ENCODE results near the gene STYK1. TPM values are rescaled to one million over a fixed set of nuclear protein-coding genes. Genes with fewer than 3 reads are reported as not detected.
"Not testable (repeated sequence)": the region's sequence is repeated elsewhere in the genome, so short reads cannot be mapped to it uniquely, and the experiment has no call there.

STYK1 gene
- total RNA-seq, 1 donor from 2014 or later, result 6.7 TPM

GRCh38 chr12:10620078-10620779 lies 53.6 kb downstream of the STYK1 start:
- DNase-seq, result no peak

DNA sequence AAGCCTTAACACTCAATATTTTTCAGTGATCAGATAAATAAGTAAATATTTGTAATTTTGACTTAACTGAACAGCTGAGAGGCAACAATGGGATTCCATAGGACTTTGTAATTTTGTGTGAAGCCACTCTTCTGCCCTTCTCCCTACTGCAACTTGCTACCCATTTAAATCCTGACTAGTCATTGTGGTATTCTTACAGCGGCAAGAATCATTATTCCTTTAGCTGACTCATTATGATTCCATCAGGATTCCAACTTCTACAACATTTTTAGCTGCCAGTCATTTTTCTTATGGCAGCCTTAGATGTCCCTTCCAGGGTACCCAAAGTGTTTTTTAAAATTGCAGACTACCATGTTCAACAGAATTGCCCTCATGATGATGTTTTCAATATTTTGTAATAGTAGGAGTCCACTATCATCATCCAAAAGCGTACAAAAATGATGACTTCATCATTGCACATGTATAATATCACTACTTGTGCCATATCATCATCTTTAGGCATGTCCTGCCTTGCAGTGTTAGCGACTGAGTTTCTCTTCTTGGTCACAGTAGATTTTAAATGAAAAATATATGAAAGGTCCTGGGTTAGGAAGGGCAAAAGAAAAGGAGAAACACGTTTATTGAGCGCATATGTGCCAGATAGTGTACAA lies 55.4 kb downstream of the STYK1 start:
- no peak for DNase-seq

- no peak for DNase-seq
Measured at GRCh38 chr12:10617863-10618262, 56.0 kb downstream of the STYK1 start.

GRCh38 chr12:10615532-10615931 lies 58.3 kb downstream of the STYK1 start:
- no peak for DNase-seq

GRCh38 chr12:10614056-10614370 lies 59.8 kb downstream of the STYK1 start:
- no peak for DNase-seq

DNA sequence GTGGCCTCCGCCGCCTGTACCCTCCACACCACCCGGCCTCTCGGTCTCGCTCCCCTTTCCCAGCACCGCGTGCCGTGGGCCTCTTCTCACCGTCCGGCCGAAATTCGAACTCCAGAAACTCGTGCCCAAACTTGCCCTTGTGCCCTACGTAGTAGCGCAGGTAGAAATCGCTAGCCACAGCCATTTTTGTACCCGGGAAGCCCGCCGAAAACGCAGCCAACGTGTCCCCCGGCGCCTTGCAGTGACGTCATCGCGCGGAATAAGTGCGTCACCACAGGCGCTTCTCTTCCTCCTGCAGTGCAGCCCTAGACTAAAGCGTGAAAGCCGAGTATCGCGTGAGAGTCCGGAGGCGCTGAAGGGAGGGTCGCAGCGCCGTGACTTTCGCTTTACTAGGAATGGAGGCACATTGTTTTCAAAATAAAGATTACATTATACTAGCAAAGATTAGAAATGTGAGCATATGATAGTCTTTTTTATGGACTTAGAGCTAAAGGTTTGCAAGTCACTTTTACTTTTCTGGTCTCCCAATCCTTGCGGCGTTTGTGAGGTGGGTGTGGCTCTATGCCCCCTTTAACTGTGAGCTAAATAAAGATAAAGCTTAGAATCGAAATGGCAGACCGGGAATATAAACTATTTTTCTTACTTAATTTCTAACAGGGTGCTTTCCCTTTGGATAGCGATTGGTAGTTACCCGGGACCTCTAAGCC lies 60.4 kb downstream of the STYK1 start, which contains the start of gene MAGOHB:
TSS of gene MAGOHB (minus strand) at position 261 of the 707 bp plus-strand sequence. CDS start at position 184, 77 bp downstream.
- peak; percentile 80 for DNase-seq

- no peak for DNase-seq
Measured at GRCh38 chr12:10612984-10613348, 60.9 kb downstream of the STYK1 start.

- DNase-seq, result no peak
Measured at GRCh38 chr12:10612110-10612509, 61.7 kb downstream of the STYK1 start.

DNA sequence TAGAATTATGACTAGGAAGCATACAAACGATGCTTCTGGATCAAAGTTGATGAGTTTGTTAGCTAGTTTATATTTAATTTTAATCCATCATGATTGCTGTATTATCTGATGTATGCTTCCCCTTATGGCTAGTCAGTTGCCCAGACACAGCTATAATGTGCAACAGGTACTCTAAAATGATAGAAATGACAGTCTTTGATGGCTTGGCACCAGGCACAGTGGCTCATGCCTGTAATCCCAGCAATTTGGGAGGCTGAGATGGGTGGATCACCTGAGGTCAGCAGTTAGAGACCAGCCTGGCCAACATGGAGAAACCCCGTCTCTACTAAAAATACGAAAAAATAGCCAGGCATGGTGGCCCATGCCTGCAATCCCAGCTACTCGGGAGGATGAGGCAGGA lies 62.6 kb downstream of the STYK1 start:
- not testable (repeated sequence) for DNase-seq

DNA sequence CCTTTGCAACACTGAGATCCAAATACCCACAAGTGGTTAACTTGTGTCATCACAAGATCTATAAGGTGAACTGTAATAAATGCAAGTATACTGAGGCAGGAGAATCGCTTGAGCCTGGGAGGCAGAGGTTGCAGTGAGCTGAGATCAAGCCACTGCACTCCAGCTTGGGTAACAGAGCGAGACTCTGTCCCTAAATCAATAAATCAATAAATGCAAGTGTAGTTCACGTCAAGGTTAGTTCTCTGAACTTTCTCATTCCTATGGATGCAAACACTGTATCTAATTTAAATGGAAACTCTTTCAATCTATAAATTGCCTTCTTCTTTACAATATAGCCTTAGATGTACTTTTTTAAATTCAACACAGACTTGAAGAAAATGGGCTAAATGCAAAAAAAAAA lies 63.7 kb downstream of the STYK1 start:
- DNase-seq, result no peak

GRCh38 chr12:10607885-10608458 lies 65.9 kb downstream of the STYK1 start:
- DNase-seq, result no peak

DNA sequence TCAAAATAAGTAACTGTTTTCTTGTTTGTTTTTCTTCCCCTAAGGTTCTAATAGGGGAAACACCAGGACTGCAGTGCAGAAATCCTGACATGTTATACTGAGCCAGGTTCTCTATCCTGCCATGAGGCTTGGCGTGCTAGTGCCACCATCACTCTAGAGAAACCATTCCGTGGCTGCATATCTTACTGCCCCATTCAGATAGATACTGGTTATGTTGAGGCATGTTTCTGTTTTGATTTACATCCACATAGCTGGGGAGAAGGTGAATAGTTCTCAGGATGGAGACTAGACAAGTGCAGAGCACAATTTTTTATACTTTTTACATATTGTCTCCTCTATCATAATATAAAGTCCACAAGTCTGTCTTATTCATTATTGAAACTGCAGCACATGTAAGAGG lies 72.0 kb downstream of the STYK1 start:
- DNase-seq, result no peak

GRCh38 chr12:10600988-10601387 lies 72.9 kb downstream of the STYK1 start:
- DNase-seq, result no peak

DNA sequence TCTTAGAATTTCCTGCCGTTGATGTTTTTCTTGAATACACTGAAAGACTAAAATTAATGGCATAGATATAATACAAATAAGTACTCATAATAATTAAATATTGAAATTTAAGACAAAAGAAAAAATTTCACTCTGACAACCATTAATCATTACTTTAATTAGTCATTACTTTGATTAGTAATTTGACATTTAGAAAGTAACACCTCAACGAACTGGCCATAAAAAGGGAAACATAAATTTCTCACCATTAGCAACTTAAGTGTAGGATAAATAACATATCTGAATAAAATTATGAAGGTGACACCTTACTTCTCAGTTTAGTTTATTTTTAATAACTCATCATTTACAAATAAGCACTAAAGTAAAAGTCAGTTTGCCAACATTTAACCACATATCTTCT lies 78.0 kb downstream of the STYK1 start:
- no peak for DNase-seq

DNA sequence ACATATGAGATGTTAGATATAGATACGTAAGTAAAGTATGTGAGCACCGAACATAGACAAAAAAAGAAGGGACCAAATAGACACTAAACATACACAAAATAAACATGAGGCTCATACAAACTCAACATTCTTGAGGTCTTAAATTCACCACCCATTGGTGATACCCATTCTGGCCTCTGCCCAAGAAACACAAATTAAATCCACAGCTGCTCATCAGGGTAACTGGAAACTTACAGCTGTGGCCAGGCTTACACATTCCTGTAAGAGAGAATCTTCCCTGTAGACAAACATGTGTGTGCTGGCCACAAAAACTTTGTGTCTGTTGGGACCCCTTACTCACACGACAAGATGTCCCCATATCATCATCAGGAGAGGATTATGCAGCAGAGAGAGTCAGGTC lies 82.9 kb downstream of the STYK1 start:
- DNase-seq, result no peak

DNA sequence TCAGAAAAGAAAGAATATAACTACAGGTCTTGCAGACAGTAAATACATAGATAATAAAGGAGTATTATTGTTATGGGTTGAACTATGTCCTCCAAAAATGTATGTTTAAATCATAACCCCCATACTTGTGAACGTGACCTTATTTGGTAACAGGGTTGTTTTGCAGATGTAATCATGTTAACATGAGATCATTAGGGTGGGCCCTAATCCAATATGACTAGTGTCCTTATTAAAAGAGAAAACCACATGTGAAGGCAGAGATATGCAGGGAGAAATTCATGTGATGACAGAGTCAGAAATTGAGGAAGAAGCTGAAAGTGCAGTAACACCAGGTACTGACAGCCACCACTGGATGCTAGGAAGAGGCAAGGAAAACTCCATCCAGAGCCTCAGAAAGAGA lies 89.4 kb downstream of the STYK1 start:
- no peak for DNase-seq

GRCh38 chr12:10582704-10583103 lies 91.1 kb downstream of the STYK1 start:
- DNase-seq, result no peak

- not testable (repeated sequence) for DNase-seq
Measured at GRCh38 chr12:10582133-10582532, 91.7 kb downstream of the STYK1 start.

DNA sequence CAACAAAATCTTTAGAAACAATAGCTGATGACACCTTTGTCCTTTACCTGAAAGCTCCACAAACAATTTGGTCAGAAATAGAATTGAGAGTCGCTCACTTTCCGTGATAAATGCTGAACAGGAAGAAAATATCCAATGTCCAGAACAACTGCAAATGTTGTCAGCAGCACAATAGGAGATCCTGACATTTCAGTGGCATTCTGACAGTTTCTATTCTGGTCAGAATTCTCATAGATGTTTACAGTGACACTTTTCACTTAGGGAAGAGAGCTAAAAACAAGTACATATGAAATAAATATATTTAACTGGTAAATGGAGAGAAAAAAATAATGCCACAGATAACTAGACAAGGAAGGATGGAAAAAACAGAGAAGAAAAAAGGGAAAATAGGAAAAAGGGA lies 99.5 kb downstream of the STYK1 start:
- DNase-seq, result no peak

DNA sequence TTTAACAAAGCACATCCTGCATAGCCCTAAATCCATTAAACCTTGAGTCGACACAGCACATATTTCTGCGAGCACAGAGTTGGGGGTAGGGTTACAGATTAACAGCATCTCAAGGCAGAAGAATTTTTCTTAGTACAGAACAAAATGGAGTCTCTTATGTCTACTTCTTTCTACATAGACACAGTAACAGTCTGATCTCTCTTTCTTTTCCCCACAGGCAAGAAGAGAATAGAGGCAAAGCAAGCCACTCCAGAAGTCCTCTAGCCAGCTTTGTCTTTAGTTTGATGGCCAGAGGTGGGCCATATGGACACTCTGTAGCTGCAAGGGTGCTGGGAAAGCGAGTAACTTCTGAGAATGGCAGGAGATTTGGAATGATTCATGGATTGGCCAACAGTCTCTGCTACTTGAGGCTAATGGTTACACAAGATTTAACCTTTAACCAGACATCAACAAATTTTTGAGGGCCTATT lies 101.8 kb downstream of the STYK1 start:
- not testable (repeated sequence) for DNase-seq

DNA sequence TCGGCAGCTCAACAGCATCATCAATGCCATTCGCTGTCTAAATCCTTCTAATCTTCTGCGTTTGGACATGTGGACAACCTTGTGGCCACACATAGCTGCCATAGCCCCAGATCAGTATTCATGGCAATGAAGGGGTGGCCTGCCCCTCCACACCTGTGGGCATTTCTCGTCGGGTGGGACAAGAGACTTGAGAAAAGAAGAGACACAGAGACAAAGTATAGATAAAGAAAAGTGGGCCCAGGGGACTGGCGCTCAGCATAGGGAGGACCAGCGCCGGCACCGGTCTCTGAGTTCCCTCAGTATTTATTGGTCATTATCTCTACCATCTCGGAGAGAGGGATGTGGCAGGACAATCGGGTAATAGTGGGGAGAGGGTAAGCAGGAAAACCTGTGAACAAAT lies 102.7 kb downstream of the STYK1 start:
- DNase-seq, result no peak

Data from occipital lobe (tissue), 2 donors.